Left kidney (tissue), 8 donors: ENCODE results near the gene C9orf40. TPM values are rescaled to one million over a fixed set of nuclear protein-coding genes. Genes with fewer than 3 reads are reported as not detected.

Experiments
- DNase-seq: peaks from one replicate; pipeline ENCODE4 v3.0.0-alpha.2; 2013
- long read RNA-seq, 8 donors: transcript quantifications; one replicate each; lab custom pipeline, GENCODE V29; 2026
- polyA plus RNA-seq: library from polyadenylated mRNA; unstranded; fragments of 120-200 nt; gene quantifications from one replicate; pipeline ENCODE4 v1.2.1, GENCODE V29; 2013; ENCODE audit not compliant: insufficient read length

The C9orf40 gene
- 6.4 TPM for polyA plus RNA-seq
- long read RNA-seq, donor 1, transcript C9orf40-201 (2 exons, 2,327 nt) = major isoform, 9 of 9 reads
- long read RNA-seq, donor 1, partial matches to known transcripts = 0 of 9 reads
- long read RNA-seq, donor 1, other reads (novel, unspliced or antisense) = 0 of 9 reads
- long read RNA-seq, donor 2, transcript C9orf40-201 (2 exons, 2,327 nt) = major isoform, 6 of 6 reads
- long read RNA-seq, donor 2, partial matches to known transcripts = 0 of 6 reads
- long read RNA-seq, donor 2, other reads (novel, unspliced or antisense) = 0 of 6 reads
- long read RNA-seq, donor 3, transcript C9orf40-201 (2 exons, 2,327 nt) = major isoform, 5 of 5 reads
- long read RNA-seq, donor 3, partial matches to known transcripts = 0 of 5 reads
- long read RNA-seq, donor 3, other reads (novel, unspliced or antisense) = 0 of 5 reads
- long read RNA-seq, donor 4 = 0 reads
- long read RNA-seq, donor 5, transcript C9orf40-201 (2 exons, 2,327 nt) = major isoform, 14 of 14 reads
- long read RNA-seq, donor 5, partial matches to known transcripts = 0 of 14 reads
- long read RNA-seq, donor 5, other reads (novel, unspliced or antisense) = 0 of 14 reads
- long read RNA-seq, donor 6, partial matches to known transcripts = 0 of 2 reads
- long read RNA-seq, donor 6, other reads (novel, unspliced or antisense) = 0 of 2 reads
- long read RNA-seq, donor 7, transcript C9orf40-201 (2 exons, 2,327 nt) = major isoform, 8 of 14 reads
- long read RNA-seq, donor 7, partial matches to known transcripts = 6 of 14 reads
- long read RNA-seq, donor 7, other reads (novel, unspliced or antisense) = 0 of 14 reads
- long read RNA-seq, donor 8, partial matches to known transcripts = 0 of 2 reads
- long read RNA-seq, donor 8, other reads (novel, unspliced or antisense) = 0 of 2 reads

GRCh38 chr9:74952201-74953151 is at the start of gene C9orf40:
Gene C9orf40, minus strand, starts transcription at chr9:74952912. Its CDS starts 301 bp downstream, at chr9:74952611.
- peak; percentile 86 for DNase-seq

GRCh38 chr9:75001719-75002421 is 49.2 kb upstream of the C9orf40 start:
- peak; percentile 90 for DNase-seq

- DNase-seq = no peak
These were observed 48.1 kb upstream of the C9orf40 start for GRCh38 chr9:75000835-75001234.

- DNase-seq = no peak
These were observed 32.3 kb upstream of the C9orf40 start for GRCh38 chr9:74985041-74985440.

GRCh38 chr9:74983709-74984108 is 31.0 kb upstream of the C9orf40 start:
- no peak for DNase-seq

- DNase-seq = no peak
These were observed 27.1 kb upstream of the C9orf40 start for GRCh38 chr9:74979844-74980243.

- no peak for DNase-seq
These were observed 24.6 kb upstream of the C9orf40 start for GRCh38 chr9:74977287-74977686.

- no peak for DNase-seq
These were observed 22.8 kb upstream of the C9orf40 start for GRCh38 chr9:74975538-74975937.

GRCh38 chr9:74974558-74974957 is 21.8 kb upstream of the C9orf40 start:
- no peak for DNase-seq

GRCh38 chr9:74973714-74974113 is 21.0 kb upstream of the C9orf40 start:
- DNase-seq = no peak

GRCh38 chr9:74963056-74963455 is 10.3 kb upstream of the C9orf40 start:
- DNase-seq = no peak

- no peak for DNase-seq
These were observed 8.8 kb upstream of the C9orf40 start for GRCh38 chr9:74961496-74961895.

GRCh38 chr9:74960561-74960960 is 7.8 kb upstream of the C9orf40 start:
- DNase-seq = no peak

- no peak for DNase-seq
These were observed 5.9 kb upstream of the C9orf40 start for GRCh38 chr9:74958587-74958986.

- no peak for DNase-seq
These were observed 581 bp upstream of the C9orf40 start for GRCh38 chr9:74953235-74953751.

- DNase-seq = peak; percentile 37
These were observed 974 bp downstream of the C9orf40 start for GRCh38 chr9:74951725-74952151.

- no peak for DNase-seq
These were observed 1.5 kb downstream of the C9orf40 start for GRCh38 chr9:74951107-74951720.

GRCh38 chr9:74949859-74950855 is 2.6 kb downstream of the C9orf40 start:
- no peak for DNase-seq

GRCh38 chr9:74948937-74949336 is 3.8 kb downstream of the C9orf40 start:
- DNase-seq = no peak
